DND-41 (cell line): ENCODE data around the gene RGS6.

Experiments used
- ATAC-seq: fragments of 200-7000 bp; cut with Tn5 transposase; 3 replicates; pipeline ENCODE4 v1.9.1; 2021; ENCODE audit warnings: low read depth; ENCODE audit not compliant: insufficient read depth
- DNase-seq: peaks from one replicate; pipeline ENCODE4 v3.0.0-alpha.2; 2020
- H2AFZ ChIP-seq: 2 replicates; pipeline ENCODE4 v1.6.0; 2012; ENCODE audit warnings: low read depth, low read length
- H3K27ac ChIP-seq: 2 replicates; pipeline ENCODE4 v1.5.1; 2012; ENCODE audit warnings: low read length, inconsistent platforms
- H3K27me3 ChIP-seq: fragments of 200-600 bp; sonication (generic); 2 replicates; pipeline ENCODE4 v1.6.0; 2012; ENCODE audit warnings: low read length, mild to moderate bottlenecking, inconsistent platforms; ENCODE audit not compliant: insufficient read depth, poor library complexity
- H3K36me3 ChIP-seq: 2 replicates; pipeline ENCODE4 v1.5.1; 2012; ENCODE audit warnings: low read length, inconsistent platforms; ENCODE audit not compliant: insufficient read depth
- H3K4me1 ChIP-seq: 2 replicates; pipeline ENCODE4 v1.5.1; 2012; ENCODE audit warnings: mild to moderate bottlenecking, low read length; ENCODE audit not compliant: insufficient read depth
- H3K4me2 ChIP-seq: 2 replicates; pipeline ENCODE4 v1.6.0; 2012; ENCODE audit warnings: mild to moderate bottlenecking, moderate library complexity, low read length, inconsistent platforms; ENCODE audit not compliant: insufficient read depth
- H3K4me3 ChIP-seq, 2 experiments: fragments of 200-600 bp in 1 of 2; shearing (Covaris generic) in 1 of 2; 2 replicates each; pipeline ENCODE4 v1.5.1; 2012 to 2016; ENCODE audit warnings: inconsistent platforms in 2 of 2, low read length in 2 of 2, mild to moderate bottlenecking in 2 of 2, low read depth in 1 of 2, moderate library complexity in 1 of 2
- H3K79me2 ChIP-seq: 2 replicates; pipeline ENCODE4 v1.6.0; 2012; ENCODE audit warnings: low read length, inconsistent platforms; ENCODE audit not compliant: insufficient read depth
- H3K9ac ChIP-seq: 2 replicates; pipeline ENCODE4 v1.6.0; 2012; ENCODE audit warnings: low read depth, mild to moderate bottlenecking, inconsistent platforms, low read length, moderate library complexity
- H3K9me3 ChIP-seq: 2 replicates; pipeline ENCODE4 v1.5.1; 2012; ENCODE audit warnings: low read length, moderate library complexity, mild to moderate bottlenecking, inconsistent platforms; ENCODE audit not compliant: insufficient read depth, severe bottlenecking
- H4K20me1 ChIP-seq: 2 replicates; pipeline ENCODE4 v1.6.0; 2012; ENCODE audit warnings: low read length; ENCODE audit not compliant: insufficient read depth
- EZH2 ChIP-seq: IDR thresholded peaks from 3 replicates; pipeline ENCODE4 v1.6.1; 2012; ENCODE audit warnings: borderline replicate concordance, low read depth, mild to moderate bottlenecking, moderate library complexity, low read length, inconsistent platforms; ENCODE audit not compliant: severe bottlenecking
- TF ChIP-seq, protein P1 (sequence below): IDR thresholded peaks from 2 replicates; pipeline ENCODE4 v1.5.1; 2012; ENCODE audit warnings: borderline replicate concordance, low read length, moderate library complexity, mild to moderate bottlenecking; ENCODE audit not compliant: poor library complexity, severe bottlenecking; ENCODE audit errors: extremely low read depth

Gene RGS6

GRCh38 chr14:72416892-72417291 lies 484.7 kb downstream of the RGS6 start:
- Histone ChIP-seq H3K9me3 (peaks cover 8% of the 10 kb centered on the region), H3K27ac (no peak overlapping the region), H3K9ac (no peak overlapping the region), H3K27me3 (no peaks in the 10 kb centered on the region), H3K79me2 (no peaks in the 10 kb centered on the region), H3K4me1 (0 out of 2 replicates have a peak, but pooled peaks cover 3% of the 10 kb centered on the region), H4K20me1 (no peaks in the 10 kb centered on the region), H3K4me3 (no peak overlapping the region), H3K36me3 (no peaks in the 10 kb centered on the region), H2AFZ (no peak overlapping the region), H3K4me2 (no peak overlapping the region)
- no peak for TF ChIP-seq EZH2
- TF ChIP-seq, protein P1, sequence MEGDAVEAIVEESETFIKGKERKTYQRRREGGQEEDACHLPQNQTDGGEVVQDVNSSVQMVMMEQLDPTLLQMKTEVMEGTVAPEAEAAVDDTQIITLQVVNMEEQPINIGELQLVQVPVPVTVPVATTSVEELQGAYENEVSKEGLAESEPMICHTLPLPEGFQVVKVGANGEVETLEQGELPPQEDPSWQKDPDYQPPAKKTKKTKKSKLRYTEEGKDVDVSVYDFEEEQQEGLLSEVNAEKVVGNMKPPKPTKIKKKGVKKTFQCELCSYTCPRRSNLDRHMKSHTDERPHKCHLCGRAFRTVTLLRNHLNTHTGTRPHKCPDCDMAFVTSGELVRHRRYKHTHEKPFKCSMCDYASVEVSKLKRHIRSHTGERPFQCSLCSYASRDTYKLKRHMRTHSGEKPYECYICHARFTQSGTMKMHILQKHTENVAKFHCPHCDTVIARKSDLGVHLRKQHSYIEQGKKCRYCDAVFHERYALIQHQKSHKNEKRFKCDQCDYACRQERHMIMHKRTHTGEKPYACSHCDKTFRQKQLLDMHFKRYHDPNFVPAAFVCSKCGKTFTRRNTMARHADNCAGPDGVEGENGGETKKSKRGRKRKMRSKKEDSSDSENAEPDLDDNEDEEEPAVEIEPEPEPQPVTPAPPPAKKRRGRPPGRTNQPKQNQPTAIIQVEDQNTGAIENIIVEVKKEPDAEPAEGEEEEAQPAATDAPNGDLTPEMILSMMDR, result peak; percentile 37
- ATAC-seq, result peak; percentile 59; the same call in 2 of the 3 replicates
- no peak for DNase-seq

- Histone ChIP-seq H3K9ac (no peak overlapping the region), H2AFZ (no peak overlapping the region), H3K9me3 (peaks cover 8% of the 10 kb centered on the region), H3K4me2 (no peak overlapping the region), H3K36me3 (no peaks in the 10 kb centered on the region), H3K79me2 (no peaks in the 10 kb centered on the region), H3K27ac (no peak overlapping the region), H3K4me1 (0 out of 2 replicates have a peak, but pooled peaks cover 3% of the 10 kb centered on the region), H3K4me3 (no peak overlapping the region), H3K27me3 (no peaks in the 10 kb centered on the region), H4K20me1 (no peaks in the 10 kb centered on the region)
- DNase-seq (no peak), ATAC-seq (no peak)
- no peak for TF ChIP-seq EZH2
- TF ChIP-seq, protein P1, result no peak
Observed at GRCh38 chr14:72418806-72419205, 486.6 kb downstream of the RGS6 start.

DNA sequence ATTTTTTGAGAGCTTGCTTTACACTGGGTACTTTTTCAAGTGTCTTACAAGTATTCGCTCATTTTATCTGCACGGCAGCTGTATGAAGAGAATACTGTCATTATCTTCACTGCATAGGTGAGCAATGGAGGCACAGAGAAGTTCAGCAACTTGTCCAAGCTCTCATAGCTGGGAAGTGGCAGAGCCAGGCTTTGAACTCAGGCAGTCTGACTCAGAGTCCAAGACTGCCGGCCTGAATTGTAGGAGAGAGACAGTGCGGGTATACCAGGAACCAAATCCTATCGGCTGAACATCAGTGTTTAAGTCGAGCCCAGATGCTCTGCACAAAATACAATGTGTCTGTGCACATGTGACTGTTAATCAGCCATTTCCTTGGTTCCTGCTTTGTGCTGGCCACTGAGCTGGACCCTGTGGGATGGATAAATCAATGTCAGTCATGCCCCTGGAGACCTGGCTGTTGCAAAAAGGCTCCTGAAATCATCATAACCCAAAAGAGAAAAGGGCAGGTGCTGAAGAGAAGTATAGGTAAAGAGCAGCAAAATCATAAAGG lies 487.1 kb downstream of the RGS6 start:
- H2AFZ ChIP-seq, result no peak overlapping the region
- no peak for ATAC-seq

More for the DNA sequence above, 487.1 kb downstream of the RGS6 start:
- DNase-seq, result no peak
- Histone ChIP-seq H3K4me1 (0 out of 2 replicates have a peak, but pooled peaks cover 3% of the 10 kb centered on the region), H3K9me3 (peaks cover 8% of the 10 kb centered on the region), H3K9ac (no peak overlapping the region), H3K36me3 (no peaks in the 10 kb centered on the region), H4K20me1 (no peaks in the 10 kb centered on the region), H3K27me3 (no peaks in the 10 kb centered on the region), H3K4me2 (no peak overlapping the region), H3K79me2 (no peaks in the 10 kb centered on the region), H3K4me3 (no peak overlapping the region), H3K27ac (no peak overlapping the region)
- TF ChIP-seq EZH2, result no peak
- TF ChIP-seq, protein P1, result no peak
